ENCODE data around the gene EFCC1.

The EFCC1 gene

DNA sequence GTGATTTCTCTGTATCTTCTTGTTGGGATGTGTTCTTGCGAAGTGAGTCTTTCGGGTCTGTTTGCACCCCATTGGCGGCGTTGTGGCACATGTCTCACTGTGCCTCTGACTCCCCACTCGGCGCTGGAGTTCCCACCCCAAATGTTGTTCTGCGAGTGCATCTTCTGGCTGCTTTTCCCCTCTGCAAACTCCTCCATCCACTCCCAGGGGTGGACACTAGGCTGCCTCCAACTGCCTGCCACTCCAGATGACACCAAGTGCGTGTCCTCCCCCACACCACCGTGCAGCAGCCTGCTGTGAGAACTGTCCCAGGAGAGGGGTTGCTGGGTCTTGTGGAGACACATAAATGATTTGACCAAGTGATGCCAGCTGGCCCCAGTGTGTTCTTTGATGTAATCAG is 17.6 kb downstream of the EFCC1 start:
- TF ChIP-seq, protein P1, sequence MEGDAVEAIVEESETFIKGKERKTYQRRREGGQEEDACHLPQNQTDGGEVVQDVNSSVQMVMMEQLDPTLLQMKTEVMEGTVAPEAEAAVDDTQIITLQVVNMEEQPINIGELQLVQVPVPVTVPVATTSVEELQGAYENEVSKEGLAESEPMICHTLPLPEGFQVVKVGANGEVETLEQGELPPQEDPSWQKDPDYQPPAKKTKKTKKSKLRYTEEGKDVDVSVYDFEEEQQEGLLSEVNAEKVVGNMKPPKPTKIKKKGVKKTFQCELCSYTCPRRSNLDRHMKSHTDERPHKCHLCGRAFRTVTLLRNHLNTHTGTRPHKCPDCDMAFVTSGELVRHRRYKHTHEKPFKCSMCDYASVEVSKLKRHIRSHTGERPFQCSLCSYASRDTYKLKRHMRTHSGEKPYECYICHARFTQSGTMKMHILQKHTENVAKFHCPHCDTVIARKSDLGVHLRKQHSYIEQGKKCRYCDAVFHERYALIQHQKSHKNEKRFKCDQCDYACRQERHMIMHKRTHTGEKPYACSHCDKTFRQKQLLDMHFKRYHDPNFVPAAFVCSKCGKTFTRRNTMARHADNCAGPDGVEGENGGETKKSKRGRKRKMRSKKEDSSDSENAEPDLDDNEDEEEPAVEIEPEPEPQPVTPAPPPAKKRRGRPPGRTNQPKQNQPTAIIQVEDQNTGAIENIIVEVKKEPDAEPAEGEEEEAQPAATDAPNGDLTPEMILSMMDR (conservative IDR thresholded peaks at IDR 0.05; ENCODE audit: low read length): no peak
- H3K4me3 ChIP-seq (ENCODE audit: low read length): no peak overlapping the region
- DNase-seq (ENCODE audit: low read depth): no peak

- no peak for DNase-seq (ENCODE audit: low read depth)
- H3K4me3 ChIP-seq (ENCODE audit: low read length): no peak overlapping the region
- TF ChIP-seq, protein P1 (conservative IDR thresholded peaks at IDR 0.05; ENCODE audit: low read length): no peak
Measured at GRCh38 chr3:129019266-129019665, 18.2 kb downstream of the EFCC1 start.

DNA sequence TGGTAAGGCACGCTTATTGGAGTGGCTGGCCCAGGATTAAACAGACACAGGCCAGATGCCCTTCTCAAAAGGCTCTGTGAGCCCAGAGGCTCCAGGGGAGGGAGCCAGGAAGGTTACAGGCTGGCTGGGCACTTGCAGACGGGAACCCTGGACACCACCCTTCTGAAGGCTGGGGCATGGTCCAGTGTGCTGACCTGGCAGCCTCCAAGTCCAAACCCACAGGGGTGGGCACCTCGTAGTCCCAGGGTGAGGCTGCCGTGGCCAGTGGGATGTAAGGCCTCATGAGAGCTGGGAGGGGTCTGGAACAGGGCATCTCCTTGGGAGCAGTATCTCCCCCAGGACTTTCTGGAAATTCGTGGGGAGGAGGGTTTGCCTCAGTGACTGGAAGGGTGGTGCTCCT is 19.6 kb downstream of the EFCC1 start:
- TF ChIP-seq, protein P1 (conservative IDR thresholded peaks at IDR 0.05; ENCODE audit: low read length): no peak
- no peak for DNase-seq (ENCODE audit: low read depth)
- H3K4me3 ChIP-seq (ENCODE audit: low read length): no peak overlapping the region

DNA sequence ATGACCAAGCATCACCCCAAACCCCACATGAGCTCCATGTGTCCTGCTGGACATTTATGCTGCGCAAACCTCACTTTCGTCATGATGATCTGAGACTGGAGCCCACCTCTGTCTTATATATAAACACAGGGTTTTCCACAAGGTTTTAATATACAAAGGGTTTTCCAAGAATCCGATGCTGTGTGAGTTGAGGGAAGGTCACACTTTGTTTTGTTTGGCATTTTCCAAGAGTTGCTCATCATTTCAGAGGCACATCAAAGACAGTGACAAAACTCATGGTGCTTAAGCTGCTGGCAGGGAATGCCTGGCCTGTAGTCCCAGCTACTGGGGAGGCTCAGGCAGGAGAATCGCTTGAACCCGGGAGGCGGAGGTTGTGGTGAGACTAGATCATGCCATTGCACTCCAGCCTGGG is 20.0 kb downstream of the EFCC1 start:
- DNase-seq (ENCODE audit: low read depth): peak; percentile 24
- TF ChIP-seq, protein P1 (conservative IDR thresholded peaks at IDR 0.05; ENCODE audit: low read length): no peak
- H3K4me3 ChIP-seq (ENCODE audit: low read length): no peak overlapping the region

GRCh38 chr3:129022114-129023007 is 21.3 kb downstream of the EFCC1 start:
- no peak overlapping the region for H3K4me3 ChIP-seq (ENCODE audit: low read length)
- peak; percentile 59 for DNase-seq (ENCODE audit: low read depth)
- TF ChIP-seq, protein P1 (conservative IDR thresholded peaks at IDR 0.05; ENCODE audit: low read length): no peak

- H3K4me3 ChIP-seq (ENCODE audit: low read length): no peak overlapping the region
- DNase-seq (ENCODE audit: low read depth): no peak
- TF ChIP-seq, protein P1 (conservative IDR thresholded peaks at IDR 0.05; ENCODE audit: low read length): no peak
Measured at GRCh38 chr3:129023008-129023358, 21.9 kb downstream of the EFCC1 start.

DNA sequence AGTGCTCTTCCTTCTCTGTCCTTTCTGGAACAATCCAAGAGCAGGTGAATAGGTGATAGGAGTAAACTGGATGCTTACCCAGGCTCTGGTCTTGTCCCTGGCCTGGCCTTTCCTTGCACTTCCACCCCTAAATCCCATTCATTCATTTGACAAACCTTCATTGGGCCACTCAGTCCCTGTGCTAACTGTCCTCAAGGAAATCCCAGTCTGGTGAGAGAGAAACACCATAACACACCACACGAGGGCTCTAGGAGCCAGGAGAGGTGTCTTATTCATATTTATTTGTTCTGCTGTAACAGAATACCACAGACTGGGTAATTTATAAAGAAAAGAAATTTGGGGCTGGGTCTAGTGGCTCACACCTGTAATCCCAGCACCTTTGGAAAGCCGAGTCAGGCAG is 22.8 kb downstream of the EFCC1 start:
- no peak for DNase-seq (ENCODE audit: low read depth)

More for the DNA sequence above, 22.8 kb downstream of the EFCC1 start:
- TF ChIP-seq, protein P1 (conservative IDR thresholded peaks at IDR 0.05; ENCODE audit: low read length): peak; percentile 26; the same call in 1 of the 2 replicates
- H3K4me3 ChIP-seq (ENCODE audit: low read length): no peak overlapping the region
